HFF-Myc (cell line): Measurements from ENCODE around the gene NLRP12.
"Not testable (repeated sequence)": the region's sequence is repeated elsewhere in the genome, so short reads cannot be mapped to it uniquely, and the experiment has no call there.

Experiments used
- DNase-seq: peaks from one replicate; pipeline ENCODE4 v3.0.0-alpha.2; 2011; ENCODE audit warnings: low read depth; ENCODE audit errors: extremely low read depth
- H3K4me3 ChIP-seq: replicated peaks from 2 replicates; pipeline ENCODE4 v1.5.1; 2011; ENCODE audit warnings: low read depth, mild to moderate bottlenecking, control low read depth, low read length
- CTCF ChIP-seq: IDR thresholded peaks from 2 replicates; pipeline ENCODE4 v1.5.1; 2012; ENCODE audit warnings: mild to moderate bottlenecking, low read depth, low read length, control low read depth; ENCODE audit errors: missing control alignments

Gene NLRP12

GRCh38 chr19:53775524-53775923, 48.6 kb downstream of the NLRP12 start:
- DNase-seq: no peak
- no peak for TF ChIP-seq CTCF
- no peak overlapping the region for H3K4me3 ChIP-seq

- not testable (repeated sequence) for DNase-seq, H3K4me3 ChIP-seq
These were observed 49.6 kb downstream of the NLRP12 start for GRCh38 chr19:53774491-53774890.

GRCh38 chr19:53773999-53774398, 50.1 kb downstream of the NLRP12 start:
- no peak overlapping the region for H3K4me3 ChIP-seq
- no peak for DNase-seq

GRCh38 chr19:53772943-53773342, 51.2 kb downstream of the NLRP12 start:
- peak; percentile 62 for TF ChIP-seq CTCF
- no peak overlapping the region for H3K4me3 ChIP-seq
- DNase-seq: peak; percentile 30

More at GRCh38 chr19:53773999-53774398, 50.1 kb downstream of the NLRP12 start:
- TF ChIP-seq CTCF: no peak

GRCh38 chr19:53771144-53771543, 53.0 kb downstream of the NLRP12 start:
- DNase-seq: no peak
- no peak for TF ChIP-seq CTCF
- H3K4me3 ChIP-seq: no peak overlapping the region

- not testable (repeated sequence) for DNase-seq, H3K4me3 ChIP-seq
These were observed 54.3 kb downstream of the NLRP12 start for GRCh38 chr19:53769696-53770309.

GRCh38 chr19:53768401-53768800, 55.7 kb downstream of the NLRP12 start:
- no peak overlapping the region for H3K4me3 ChIP-seq
- TF ChIP-seq CTCF: no peak
- no peak for DNase-seq

GRCh38 chr19:53758991-53759390, 65.1 kb downstream of the NLRP12 start:
- not testable (repeated sequence) for DNase-seq, H3K4me3 ChIP-seq
